HG03280 (cell line): ENCODE data around the gene IFRD2.

ENCODE experiments used
- ATAC-seq: cut with Tn5 transposase; IDR thresholded peaks from one replicate; pipeline ENCODE4 v1.9.1; 2021; ENCODE audit warnings: mild to moderate bottlenecking, moderate library complexity; ENCODE audit not compliant: unreplicated experiment

IFRD2 gene, protein sequence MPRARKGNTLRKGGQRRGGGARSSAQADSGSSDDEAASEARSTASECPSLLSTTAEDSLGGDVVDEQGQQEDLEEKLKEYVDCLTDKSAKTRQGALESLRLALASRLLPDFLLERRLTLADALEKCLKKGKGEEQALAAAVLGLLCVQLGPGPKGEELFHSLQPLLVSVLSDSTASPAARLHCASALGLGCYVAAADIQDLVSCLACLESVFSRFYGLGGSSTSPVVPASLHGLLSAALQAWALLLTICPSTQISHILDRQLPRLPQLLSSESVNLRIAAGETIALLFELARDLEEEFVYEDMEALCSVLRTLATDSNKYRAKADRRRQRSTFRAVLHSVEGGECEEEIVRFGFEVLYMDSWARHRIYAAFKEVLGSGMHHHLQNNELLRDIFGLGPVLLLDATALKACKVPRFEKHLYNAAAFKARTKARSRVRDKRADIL

GRCh38 chr3:50292159-50293078 lies at the start of gene IFRD2:
IFRD2 (minus strand) TSS chr3:50292429; CDS start chr3:50292274, 155 bp downstream.
- ATAC-seq, result peak; percentile 97

DNA sequence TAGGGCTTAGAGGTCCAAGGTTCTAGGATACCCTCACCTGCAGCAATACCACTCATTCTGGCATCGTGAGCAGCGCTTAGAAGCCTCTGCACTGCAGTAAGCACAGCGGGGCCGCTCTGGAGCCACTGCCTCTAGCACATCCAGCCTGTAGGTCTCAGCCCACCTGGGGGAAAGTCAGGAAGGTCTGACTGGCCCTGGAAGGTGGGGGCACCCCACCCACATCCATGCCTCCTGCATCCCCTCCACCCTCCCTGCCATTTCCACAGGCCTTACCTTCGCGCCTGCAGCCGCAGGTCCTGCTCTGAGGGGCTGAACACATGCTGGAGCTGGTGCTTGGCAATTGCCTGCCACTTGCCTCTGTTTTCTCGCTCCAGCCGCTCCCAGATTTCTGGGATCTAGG lies 49.3 kb upstream of the IFRD2 start:
- ATAC-seq, result no peak

DNA sequence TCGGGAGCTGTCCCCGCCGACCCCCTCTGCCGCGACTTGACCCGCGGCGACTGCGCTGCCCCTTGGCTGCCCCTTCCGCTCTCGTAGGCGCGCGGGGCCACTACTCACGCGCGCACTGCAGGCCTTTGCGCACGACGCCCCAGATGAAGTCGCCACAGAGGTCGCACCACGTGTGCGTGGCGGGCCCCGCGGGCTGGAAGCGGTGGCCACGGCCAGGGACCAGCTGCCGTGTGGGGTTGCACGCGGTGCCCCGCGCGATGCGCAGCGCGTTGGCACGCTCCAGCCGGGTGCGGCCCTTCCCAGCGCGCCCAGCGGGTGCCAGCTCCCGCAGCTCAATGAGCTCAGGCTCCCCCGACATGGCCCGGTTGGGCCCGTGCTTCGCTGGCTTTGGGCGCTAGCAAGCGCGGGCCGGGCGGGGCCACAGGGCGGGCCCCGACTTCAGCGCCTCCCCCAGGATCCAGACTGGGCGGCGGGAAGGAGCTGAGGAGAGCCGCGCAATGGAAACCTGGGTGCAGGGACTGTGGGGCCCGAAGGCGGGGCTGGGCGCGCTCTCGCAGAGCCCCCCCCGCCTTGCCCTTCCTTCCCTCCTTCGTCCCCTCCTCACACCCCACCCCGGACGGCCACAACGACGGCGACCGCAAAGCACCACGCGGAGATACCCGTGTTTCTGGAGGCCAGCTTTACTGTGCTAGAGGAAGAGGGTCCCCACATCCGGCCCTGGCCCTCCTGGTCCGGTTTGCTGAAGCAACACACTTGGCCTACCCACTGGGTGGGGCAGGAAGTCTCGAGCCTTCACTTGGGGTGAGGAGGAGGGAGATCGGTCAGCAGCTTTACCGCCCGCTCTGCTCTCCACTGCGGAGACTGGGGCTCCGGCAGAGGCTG lies 48.5 kb upstream of the IFRD2 start, which contains the start of gene RASSF1:
Gene RASSF1 (minus strand): TSS at position 389 of the 882 bp plus-strand sequence. CDS start 31 bp downstream, at position 358.
- ATAC-seq, result no peak

GRCh38 chr3:50340147-50340447 lies 47.9 kb upstream of the IFRD2 start:
- no peak for ATAC-seq

GRCh38 chr3:50339485-50340146 lies 47.4 kb upstream of the IFRD2 start:
- ATAC-seq, result no peak

DNA sequence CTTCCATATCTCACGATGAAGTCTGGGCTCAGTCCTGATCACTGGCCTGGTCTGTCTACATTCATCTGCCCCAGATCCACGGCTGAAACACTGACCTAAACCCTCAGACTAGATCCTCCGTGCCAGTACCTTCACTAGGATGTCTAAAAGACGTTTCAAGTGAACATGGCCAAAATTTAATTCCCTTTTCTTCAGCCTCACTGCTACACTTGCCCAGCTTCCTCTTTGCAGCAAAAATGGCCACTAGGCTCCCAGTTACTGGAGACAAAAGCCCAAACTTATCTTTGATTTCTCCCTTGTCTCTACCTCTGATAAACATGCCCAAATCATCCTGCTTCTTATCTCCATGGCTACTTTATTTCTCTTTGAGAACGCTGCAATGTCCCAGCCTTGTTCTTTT lies 46.7 kb upstream of the IFRD2 start:
- ATAC-seq, result no peak

GRCh38 chr3:50337175-50337861 lies 45.1 kb upstream of the IFRD2 start:
- ATAC-seq, result peak; percentile 80

DNA sequence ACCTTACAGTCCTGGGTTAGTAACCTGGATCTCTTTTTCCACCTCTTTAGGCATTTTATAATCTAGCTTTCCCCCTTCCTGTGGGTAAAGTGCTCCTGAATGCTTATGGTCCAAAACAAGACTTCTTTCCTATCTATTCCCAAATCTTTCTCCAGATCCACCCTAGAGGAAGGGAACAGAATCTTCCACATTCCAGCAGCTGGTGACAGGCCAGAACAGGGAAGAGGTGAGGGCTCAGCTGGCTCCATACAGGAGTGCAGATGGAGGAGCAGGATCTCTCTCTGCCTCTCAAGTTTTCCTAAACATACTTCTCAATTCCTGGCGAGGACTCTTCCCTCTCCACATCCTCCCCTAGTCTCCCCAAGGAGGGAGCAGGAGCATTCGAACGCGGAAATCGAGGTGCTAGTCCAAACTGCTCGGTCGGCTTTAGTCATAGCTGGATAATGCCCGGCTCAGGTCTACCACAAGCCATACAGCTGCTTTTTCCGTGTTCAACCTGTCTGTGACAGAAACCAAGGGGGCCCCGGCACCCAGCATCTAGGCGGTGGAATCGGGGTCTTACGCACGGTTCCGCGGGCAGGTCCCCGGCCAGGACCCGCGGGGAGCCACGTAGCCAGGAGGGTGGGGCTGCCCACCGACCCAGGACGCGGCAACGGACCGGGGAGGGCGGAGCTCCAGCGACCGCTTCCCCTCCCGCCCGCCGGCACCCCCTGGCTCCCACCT lies 44.4 kb upstream of the IFRD2 start:
- peak; percentile 34 for ATAC-seq

DNA sequence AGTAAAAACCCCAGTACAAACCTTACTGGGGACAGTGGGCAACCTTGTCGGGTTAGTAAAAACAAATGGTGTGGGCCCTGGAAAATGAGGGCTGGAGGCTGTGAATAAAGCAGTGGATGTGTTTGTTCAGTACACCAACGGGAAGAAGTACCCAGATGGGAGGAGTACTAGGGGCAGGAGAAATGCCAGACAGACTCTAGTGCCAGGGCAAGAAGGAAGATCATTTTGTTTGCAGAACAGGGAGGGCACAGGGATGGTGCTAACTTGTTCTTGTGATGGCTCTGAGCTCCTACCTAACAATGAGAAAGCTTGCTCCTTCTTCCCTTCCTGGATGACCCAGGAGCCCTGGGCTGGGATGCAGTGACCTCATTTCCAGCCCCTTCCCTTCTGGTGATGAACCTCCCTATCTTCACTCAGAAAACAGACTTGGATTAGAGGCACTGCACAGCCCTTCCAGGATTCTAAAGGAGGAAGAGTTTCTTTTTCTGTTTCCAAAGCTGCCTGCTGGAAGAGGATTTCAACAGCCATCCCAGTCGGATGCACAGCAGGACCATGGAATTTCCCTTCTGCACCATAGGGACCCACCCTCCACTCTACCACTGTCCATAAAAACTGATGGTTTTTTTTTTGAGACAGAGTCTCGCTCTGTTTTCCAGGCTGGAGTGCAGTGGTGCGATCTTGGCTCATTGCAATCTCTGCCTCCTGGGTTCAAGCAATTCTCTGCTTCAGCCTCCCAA lies 42.3 kb upstream of the IFRD2 start:
- no peak for ATAC-seq

- ATAC-seq, result no peak
Measured at GRCh38 chr3:50333744-50334328, 41.6 kb upstream of the IFRD2 start.

DNA sequence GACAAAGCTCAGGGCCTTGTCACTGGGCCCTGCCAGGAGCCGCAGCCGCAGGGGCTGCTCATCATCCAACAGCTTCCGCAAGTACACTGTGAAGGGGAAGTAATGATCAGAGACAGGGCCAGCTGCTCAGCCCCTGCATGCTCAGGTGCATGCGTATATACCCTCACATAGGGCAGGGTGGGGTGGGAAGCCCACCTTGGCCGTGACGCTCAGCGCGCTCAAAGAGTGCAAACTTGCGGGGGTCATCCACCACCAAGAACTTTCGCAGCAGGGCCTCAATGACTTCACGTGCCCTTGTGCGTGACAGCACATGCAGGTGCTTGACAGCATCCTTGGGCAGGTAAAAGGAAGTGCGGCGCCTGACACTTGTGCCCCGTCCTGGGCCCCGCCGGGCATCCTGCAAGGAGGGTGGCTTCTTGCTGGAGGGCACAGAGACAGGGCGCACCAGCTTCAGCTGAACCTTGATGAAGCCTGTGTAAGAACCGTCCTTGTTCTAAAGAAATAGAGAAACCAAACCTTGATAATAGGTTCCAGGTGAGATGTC lies 39.2 kb upstream of the IFRD2 start:
- no peak for ATAC-seq

GRCh38 chr3:50330330-50330729 lies 38.1 kb upstream of the IFRD2 start:
- ATAC-seq, result no peak

DNA sequence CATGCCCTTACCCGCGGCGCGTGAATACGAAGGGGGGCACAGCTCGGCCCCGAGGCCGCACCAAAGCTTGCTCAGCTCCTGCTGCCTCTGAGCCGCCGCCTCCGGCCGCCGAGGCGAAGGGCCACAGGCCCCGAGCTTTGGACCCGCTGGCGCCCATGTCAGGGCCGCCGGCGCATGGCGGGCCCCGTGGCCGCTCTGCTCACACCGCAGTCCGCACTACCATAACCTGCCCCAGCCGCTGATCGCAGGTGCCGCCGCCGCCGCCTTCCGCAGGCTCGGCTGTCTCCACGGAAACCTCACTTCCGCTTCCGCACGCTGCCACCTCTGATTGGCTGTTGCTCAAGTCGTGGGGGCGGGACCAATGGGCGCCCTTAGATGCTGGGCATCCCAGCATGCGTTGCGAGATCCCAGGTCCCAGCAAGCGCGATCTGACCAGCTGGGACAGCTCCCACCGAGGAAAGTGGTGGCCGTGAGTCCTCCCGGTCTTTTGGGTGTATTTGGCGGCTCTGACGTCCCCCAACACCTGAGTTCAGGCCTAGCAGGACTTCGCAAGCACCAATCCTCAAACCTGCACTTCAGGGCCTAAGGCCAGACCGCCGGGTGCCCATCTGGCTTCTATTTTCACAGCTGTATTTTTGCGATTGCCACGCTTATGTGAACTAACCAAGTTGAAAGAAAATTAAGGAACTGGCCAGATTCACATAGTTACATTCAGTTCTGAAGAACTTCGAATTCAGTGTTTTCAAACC lies 35.9 kb upstream of the IFRD2 start, which contains the start of gene TUSC2:
Gene TUSC2 (minus strand): TSS at position 281 of the 749 bp plus-strand sequence. CDS start 124 bp downstream, at position 157.
- peak; percentile 86 for ATAC-seq

DNA sequence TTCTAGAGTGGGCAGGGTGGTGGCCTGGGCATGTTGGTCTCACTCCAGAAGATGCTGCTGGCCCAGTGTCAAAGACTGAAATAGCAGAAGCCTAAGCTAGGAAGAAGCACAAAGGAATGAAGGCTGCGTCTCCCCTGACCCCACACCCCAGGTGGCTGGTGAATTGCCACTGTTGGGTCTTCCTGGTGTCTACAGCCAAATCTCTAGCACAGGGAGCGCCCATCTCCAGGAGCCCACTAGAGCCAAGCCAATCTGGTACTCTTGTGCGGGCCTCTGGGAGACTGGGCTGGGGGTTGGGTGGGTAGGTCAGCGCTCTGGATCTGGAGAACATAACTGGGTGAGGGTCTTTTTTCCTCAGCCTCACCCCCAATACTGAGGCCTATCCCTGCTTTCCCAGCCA lies 34.9 kb upstream of the IFRD2 start:
- no peak for ATAC-seq

GRCh38 chr3:50326182-50326541 lies 33.9 kb upstream of the IFRD2 start:
- ATAC-seq, result no peak

DNA sequence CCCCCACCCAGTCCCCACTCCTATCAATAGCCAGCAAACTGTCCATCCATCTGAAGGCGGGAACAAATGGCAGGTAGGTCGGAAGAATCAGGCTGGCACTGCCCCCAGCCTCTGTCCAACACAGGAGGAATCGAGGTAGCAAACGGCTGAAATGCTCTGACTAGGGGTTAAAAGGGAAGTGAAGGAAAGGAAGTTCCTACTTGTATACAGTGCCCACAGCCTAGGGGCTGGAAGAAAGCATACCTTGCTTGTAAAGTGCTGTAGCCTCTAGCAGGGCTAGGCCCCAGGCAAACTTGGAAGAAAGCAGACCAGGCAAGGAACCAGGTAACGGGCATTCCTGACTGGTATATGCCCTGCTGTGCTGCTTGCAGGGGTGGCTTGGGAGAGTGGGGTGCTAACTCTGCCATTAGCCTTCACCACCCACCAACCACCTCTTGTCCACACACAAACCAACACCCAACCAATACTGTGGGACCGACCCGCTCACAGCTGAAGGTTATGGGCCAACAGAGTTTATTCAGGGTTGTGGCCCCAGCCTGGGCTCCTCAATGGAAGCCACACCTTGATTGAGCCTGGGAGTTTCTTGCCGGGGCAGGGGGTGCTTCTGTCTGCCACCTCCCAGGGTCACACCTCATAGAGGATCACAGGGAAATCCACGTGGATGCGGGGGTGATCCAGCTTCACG lies 33.4 kb upstream of the IFRD2 start:
- no peak for ATAC-seq
